HG03442 (cell line): ENCODE data around the gene P2RX2.
"Not testable (repeated sequence)": the region's sequence is repeated elsewhere in the genome, so short reads cannot be mapped to it uniquely, and the experiment has no call there.

ENCODE experiments used
- ATAC-seq: cut with Tn5 transposase; IDR thresholded peaks from one replicate; pipeline ENCODE4 v1.9.1; 2021; ENCODE audit warnings: mild to moderate bottlenecking, moderate library complexity; ENCODE audit not compliant: unreplicated experiment

P2RX2 gene

DNA sequence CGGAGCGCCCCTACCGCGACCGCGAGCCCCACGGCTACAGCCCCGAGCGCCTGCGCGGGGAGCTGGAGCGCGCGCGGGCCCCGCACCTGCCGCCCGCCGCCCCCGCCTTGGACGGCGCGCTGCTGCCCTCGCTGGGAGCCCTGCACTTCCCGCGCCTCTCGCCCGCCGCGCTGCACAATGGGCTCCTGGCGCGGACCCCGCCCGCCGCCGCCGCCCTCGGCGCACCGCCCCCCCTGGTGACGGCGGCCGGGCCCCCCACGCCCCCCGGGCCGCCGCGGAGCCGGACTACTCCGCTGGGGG lies 35.2 kb upstream of the P2RX2 start:
- ATAC-seq: no peak

DNA sequence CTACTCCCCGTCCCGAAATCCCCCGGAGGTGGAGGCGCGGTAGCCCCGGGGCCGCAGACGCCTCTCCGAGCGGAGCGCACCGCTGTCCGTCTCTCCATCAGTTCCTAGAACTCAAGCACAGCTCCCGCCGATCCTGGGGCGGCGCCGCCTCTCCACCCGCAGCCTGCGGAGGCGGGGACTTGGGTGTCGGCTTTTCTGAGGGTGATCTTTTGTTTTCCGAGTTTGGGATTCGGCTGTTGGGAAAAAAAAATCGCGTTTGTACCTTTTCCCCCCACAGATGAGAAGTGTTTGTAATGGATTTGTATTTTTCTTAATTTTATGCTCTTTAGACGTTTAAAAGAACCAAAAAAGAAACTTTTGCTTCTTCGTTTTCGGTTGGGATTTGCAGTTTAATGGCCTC lies 34.8 kb upstream of the P2RX2 start:
- no peak for ATAC-seq

DNA sequence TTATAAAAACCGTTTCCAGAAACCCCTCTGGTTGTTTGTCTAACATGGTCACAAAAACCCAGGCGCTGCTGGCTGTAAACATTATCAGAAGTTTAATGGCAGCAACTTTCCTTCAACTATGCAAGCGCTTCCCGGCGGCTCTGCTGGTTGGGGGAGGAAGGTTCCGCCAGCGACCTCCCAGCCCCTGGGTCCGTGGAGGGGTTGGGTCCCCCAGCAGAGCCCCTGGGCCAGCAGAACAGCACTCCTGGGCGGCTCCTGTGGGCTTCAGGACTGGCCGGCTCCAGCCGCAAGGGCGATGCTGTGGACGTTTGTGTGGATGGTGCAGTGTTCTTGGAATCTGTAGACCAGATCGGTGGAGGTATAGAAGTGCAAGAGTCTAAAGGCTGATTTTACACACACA lies 34.1 kb upstream of the P2RX2 start:
- ATAC-seq: no peak

DNA sequence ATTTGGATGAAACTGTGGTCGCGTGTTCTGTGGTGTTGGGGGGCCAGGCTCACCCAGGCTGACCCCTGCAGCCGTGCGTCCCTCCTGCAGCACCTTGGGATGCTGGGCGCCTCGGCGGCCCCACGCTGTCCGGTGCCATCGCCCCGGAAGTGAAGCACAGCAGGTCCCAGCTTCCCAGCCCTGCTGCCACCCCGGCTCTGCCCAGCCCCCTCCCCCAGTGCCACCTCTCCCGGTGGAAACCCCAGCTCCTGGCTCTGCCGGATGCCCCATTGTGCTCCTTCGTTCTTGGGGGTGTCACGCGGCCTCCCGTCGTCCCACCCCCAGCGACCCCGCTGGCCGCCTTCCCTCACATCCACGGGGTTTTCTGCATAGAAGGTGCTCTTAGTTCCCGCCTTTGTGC lies 33.4 kb upstream of the P2RX2 start:
- no peak for ATAC-seq

DNA sequence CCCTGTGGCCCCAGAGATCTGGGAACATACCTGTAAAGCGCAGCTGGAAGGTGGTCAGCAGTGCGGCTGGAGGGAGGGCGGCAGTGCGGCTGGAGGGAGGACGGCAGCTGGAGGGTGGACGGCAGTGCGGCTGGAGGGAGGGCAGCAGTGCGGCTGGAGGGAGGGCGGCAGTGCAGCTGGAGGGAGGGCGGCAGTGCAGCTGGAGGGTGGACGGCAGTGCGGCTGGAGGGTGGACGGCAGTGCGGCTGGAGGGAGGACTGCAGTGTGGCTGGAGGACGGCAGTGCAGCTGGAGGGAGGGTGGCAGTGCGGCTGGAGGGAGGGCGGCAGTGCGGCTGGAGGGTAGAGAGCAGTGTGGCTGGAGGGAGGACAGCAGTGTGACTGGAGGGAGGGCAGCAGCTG lies 31.6 kb upstream of the P2RX2 start:
- no peak for ATAC-seq

DNA sequence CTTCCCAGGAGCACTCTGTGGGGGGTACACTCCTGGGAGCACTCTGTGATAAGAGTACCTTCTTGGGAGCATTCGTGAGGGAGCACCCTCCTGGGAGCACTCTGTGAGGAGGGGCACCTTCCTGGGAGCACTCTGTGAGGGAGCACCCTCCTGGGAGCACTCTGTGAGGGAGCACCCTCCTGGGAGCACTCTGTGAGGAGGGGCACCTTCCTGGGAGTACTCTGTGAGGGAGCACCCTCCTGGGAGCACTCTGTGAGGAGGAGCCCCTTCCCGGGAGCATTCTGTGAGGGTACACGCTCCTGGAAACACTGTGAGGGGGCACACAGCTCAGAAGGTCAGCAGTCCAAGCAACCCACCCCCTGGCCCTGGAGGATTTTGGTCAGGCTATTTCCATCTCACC lies 30.8 kb upstream of the P2RX2 start:
- no peak for ATAC-seq

DNA sequence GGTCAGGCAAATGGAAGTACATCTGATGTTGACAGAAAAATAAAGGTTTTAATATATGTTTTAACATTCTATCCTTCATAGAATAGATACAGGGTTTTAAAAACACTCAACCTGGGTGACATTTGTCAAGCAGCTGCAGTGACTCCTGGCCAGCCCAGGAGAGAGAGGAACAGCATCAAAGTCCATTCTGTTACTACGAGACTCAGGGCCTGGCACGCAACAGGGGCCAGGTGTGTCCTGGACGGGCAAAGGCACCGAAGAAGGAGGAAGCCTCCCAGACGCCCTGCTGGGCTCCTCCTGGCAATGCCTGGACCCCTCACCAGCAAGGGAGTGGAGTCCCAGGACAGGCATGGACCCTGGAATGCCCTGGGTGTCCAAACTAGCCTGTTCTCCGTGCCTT lies 30.3 kb upstream of the P2RX2 start:
- ATAC-seq: no peak

DNA sequence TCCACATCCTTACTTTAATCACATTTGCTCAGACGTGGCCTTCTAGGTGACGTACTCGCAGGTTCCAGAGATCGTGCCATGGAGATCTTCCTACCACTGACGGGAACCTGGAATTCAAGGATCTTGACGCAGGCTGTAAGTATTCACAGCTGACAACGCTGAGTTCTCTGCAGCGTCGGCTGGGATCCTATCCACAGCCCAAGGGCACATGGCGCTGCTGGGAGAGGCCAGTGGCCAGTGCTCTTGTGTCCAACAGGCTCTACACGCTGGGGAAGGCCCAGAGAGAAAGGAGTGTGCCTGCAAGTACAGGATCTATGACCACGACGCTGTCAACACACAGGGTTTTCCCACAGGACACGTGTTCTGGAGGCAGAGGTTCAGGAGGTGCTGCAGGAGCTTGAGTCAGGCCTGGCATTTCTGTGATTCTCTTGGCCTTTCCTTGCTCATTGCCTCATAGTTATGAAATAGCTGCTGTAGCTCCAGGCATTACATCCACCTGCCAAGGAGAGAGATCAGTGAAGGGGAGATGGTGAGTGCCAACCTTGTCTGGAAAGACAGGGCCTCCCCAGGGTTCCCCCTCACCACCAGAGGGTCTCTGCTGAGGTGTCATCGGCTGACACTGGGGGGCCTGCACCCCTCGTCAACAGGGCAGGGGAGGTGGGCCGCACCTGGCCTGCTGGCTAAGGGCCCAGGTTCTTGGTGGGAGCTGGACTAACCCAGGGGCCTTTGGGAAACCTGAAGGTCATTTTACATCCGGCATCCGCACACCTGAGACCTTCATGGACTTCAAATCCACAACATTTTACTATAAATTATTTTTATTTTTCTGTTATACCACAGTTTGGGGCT lies 29.5 kb upstream of the P2RX2 start:
- ATAC-seq: no peak

DNA sequence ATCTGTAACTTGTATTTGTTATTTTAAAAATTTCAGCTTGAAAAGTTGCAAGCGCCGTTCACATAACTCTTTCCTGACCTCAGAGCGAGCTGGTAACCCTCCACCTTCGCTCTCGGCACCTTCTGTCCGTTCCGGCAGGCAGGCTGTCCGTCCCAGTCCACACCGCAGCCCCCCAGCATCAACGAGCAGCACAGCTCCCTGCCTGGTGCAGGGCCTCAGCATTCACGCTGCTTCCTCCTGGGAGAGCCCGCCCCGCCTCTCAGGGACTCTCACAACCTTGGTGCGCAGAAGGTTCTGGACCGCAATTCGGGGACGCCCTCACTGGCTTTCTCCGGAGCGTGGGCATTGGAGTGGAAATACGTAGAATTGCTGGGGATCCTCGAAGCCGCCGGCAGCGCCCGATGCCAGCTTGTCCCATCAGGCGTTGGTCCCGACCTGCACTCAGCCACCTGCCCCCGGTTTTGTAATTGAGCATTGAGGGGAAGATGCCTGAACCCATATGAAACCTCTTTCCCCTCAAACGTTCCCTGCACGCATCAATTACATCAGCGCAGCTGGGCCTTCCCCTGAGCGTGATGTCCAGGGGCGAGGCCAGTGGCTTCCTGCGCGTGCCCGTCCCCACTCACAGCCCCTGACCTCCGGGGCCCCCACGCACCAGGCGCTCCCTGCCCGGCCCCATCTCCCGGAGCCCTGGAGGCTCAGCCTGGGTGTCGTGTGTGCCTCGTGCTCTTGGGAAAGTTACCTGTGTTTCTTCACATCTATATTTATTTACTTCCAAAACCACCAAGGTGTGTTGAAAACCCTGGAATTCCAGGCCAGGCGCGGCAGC lies 27.3 kb upstream of the P2RX2 start:
- no peak for ATAC-seq

DNA sequence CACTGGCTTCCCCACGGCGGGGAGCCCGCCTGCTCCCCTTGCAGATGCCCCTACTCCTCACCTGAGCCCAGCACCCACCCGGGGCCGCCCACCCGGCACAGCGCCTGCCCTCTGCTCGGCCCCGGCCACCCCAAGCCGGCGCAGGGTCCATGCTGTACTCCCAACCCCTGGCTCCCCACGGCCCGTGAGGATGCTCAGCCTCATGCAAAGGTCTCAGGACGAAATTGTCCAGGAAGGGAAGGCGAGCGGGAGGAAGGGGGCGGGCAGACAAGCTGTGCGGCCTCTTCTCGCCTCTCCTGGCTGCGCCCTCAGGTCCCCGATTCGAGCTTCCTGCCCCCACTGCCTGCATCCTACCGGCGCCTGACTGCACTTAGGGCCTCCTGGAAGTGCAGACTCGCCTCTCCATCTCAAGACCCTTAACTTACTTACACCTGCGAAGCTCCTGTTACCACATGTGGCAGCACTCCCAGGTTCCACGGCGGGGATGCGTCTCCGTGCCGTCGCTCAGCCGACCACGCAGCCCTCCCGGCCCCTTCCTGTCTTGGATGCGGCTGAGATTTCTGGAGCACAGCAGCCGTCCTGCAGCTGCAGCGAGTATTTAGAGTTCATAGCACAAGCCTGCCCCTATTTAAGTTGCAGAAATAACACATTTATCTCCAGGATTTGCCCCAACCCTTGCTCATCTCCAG lies 26.1 kb upstream of the P2RX2 start:
- ATAC-seq: no peak

DNA sequence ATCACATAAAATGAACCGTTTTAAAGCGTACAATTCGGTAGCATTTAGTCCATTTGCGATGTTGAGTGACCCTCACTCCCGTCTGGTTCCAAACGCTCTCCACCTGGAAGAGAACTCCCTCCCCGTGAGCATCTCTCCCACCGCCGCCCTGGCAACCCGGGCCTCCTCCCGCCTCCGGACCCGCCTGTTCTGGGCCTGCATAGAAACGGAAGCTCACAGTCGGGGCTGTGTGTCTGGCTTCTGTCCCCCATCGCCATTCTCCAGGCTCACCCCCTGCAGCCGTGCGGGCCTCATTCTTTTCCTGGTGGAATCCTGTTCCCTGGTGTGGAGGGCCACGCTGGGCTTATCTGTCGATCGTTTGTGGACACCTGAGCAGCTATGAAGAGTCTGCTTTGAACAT lies 25.5 kb upstream of the P2RX2 start:
- no peak for ATAC-seq

DNA sequence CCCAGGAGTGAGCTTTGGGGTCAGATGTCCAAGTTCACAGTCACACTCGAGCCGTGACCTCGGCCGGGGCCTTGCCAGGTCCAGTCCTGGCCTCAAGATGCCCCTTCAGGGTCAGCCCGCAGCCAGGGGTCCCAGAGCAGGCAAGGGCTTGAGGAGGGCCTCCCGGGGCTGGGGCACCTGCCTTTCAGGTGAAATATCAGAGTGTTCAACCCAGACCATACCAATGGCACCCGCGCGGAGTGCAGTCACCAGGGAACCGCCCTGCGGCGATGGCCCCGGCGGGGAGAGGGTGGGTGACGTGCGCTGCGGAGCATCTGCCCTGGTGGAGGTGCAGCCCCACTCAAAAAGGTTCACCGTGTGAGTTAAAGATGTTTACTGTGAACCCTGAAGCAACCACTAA lies 25.1 kb upstream of the P2RX2 start:
- no peak for ATAC-seq

DNA sequence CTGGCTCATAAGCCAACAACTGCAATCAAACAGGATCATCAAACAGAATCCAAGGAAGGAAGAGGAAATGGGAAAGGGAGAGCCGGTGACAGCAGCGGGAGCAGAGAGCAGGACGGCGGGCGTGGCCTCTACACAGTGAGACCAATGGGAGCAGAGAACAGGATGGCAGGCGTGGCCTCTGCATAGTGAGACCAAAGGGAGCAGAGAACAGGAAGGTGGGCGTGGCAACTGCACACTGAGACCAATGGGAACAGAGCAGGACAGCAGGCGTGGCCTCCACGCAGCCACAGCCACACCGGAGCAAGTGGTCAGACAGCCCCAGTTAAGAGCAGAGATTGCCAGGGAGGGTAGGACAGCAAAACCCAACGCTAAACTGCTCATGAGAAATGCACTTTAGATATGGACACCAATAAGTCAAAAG lies 24.6 kb upstream of the P2RX2 start:
- no peak for ATAC-seq

DNA sequence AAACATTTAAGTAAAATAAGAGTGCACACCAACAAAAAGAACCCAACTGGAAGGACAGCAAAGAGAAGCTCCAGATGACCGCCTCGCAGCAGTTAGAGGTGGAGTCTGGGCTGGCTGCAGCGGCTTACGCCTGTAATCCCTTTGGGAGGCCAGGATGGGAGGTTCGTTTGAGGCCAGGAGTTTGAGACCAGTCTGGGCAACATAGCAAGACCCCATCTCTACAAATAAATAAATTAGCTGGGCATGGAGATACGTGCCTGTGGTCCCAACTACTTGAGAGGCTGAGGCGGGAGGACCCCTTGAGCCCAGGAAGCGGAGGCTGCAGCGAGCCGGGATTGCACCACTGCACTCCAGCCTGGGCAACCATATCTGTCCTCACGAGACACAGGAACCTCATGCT lies 23.4 kb upstream of the P2RX2 start:
- ATAC-seq: no peak

DNA sequence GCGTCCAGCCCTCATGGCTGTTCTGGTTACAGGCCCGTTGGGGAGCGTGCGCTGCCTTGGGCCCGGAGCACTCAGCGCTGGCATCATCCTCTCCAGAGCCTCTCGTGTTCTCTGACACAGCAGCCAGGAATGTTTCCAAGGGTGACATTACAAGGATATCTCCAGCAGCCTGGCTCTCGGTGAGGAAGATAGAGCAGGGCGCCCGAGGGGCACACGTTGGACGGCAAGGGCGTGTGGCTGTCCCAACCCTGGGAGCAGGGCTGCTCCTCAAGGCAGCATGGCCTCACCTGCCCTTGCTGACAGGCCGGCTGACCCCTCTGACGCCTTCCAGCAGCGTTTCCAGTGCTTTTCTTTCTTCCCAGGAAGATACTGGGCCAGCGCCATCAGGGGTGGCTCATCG lies 22.6 kb upstream of the P2RX2 start:
- ATAC-seq: no peak

DNA sequence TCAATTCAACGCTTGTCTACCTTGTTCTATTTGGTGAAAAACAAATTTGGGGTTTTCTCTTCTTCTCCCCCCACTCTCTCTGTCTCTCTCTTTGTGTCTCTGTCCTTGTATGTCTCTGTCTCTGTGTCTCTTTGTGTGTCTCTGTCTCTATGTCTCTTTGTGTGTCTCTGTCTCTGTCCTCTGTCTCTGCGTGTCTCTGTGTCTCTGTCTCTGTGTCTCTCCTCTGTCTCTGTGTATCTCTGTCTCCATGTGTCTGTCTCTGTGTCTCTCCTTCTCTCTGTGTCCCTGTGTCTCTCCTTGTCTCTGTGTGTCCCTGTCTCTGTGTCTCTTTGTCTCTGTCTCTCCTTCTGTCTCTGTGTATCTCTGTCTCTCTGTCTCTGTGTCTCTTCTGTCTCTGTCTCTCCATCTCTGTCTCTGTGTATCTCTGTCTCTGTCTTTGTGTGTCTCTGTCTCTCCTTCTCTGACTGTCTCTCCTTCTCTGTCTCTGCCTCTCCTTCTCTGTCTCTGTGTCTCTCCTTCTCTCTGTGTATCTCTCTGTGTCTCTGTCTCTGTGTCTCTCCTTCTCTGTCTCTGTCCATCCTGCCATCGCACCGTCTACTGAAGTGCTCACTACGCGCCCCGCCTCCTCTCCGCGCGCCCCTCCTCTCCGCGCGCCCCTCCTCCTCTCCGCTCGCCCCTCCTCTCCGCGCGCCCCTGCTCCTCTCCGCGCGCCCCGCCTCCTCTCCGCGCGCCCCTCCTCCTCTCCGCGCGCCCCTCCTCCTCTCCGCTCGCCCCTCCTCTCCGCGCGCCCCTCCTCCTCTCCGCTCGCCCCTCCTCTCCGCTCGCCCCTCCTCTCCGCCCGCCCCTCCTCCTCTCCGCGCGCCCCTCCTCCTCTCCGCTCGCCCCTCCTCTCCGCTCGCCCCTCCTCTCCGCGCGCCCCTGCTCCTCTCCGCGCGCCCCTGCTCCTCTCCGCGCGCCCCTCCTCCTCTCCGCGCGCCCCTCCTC lies 21.0 kb upstream of the P2RX2 start:
- ATAC-seq: no peak

DNA sequence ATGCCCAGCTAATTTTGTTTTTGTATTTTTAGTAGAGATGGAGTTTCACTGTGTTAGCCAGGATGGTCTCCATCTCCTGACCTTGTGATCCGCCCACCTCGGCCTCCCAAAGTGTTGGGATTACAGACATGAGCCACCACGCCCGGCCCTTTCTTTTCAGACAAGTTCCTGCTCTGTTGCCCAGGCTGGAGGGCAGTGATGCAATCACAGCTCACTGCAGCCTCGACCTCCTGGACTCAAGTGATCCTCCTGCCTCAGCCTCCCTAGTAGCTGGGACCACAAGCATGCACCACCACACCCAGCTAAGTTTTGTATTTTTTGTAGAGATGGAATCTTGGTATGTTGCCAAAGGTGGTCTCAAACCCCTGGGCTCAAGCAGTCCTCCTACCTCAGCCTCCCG lies 19.1 kb upstream of the P2RX2 start:
- ATAC-seq: not testable (repeated sequence)

DNA sequence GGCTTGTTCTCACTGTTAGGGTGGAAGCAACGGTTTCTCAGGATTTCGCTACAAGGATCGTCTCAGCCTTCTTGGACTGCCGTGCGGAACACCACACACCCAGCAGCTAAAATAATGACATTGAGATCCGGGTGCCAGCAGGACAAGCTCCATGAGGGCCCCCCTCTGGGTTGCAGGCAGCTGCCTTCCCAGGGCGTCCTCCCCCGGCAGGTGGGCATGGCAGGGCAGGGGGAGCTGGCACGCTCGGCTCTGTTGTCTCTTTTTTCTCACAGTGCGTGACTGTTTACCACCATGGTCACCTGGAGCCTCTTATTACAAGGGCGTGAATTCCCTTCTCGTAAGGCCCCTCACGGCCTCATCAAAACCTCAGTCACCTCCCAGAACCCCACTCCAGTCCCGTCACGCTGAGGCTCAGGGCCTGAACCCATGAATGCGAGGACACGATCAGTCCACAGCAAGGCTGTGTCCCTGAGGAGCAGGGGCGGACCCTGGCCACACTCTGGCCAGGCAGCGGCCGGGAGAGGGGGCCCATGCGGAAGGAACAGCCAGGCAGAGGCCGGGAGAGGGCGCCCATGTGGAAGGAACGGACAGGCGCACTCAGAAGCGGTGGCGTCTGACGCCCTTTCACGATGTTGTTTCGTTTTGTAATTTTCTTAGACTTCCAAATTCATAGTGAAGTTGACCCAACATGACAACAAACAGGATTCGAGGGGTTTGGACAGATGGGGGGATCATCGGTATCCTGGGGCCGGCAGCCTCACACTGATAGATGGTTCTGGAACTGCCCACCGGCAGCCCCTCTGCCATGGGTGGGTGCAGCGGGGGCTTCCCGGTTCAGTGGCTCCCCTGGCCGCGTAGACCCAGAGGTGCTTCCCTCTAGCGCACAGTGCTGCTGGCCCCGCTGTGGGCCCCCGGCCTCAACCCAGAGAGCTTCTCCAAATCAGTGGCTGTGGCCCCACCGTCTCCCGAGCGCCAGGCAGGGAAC lies 18.2 kb upstream of the P2RX2 start:
- no peak for ATAC-seq

DNA sequence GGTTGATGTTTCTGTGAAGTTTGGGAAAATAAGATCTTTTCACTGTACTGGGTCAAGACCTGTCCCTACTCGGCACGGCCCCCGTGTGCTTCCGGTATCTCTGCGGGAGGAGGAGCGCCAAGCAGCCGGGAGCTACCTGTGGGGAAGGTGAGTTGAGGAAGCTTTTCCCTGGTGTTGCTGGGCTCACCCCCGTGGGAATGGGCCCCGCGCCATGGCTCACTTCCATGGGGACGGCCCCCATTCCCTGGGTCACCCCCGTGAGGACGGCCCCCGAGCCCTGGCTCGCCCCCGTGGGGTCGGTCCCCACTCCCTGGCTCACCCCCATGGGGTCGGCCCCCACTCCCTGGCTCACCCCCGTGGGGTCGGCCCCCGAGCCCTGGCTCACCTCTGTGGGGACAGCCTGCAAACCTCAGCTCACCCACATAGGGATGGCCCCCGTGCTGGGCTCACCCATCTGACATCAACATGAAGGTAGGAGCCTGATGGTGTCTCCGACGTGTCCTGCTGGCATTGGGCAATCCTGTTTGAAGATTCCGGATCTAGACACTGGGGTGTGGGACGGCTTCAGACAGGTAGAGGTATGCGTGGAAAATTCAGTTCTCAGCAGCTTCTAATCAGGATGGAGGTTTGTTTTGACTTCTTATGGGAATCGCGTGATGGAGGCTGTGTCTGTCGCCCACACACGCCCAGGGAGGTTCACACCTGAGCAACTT lies 17.2 kb upstream of the P2RX2 start:
- no peak for ATAC-seq
